ENCODE results near the gene IL7R. TPM values are rescaled to one million over a fixed set of nuclear protein-coding genes. Genes with fewer than 3 reads are reported as not detected.

Gene IL7R
- total and polyA plus RNA-seq, 2 experiments from 2014 or later: 0.47 to 1.1 TPM

- Histone ChIP-seq H4K20me1 (ENCODE audit: insufficient read depth, poor library complexity, severe bottlenecking) (no peaks in the 10 kb centered on the region), H3K79me2 (no peaks in the 10 kb centered on the region), H3K27ac (no peak overlapping the region), H3K4me3 (no peak overlapping the region), H3K27me3 (peaks cover 3% of the 10 kb centered on the region), H3K4me1 (ENCODE audit: insufficient read depth) (no peaks in the 10 kb centered on the region), H3K9me3 (ENCODE audit: low read depth) (no peaks in the 10 kb centered on the region), H3K36me3 (replicated peaks; ENCODE audit: insufficient read depth, low read depth) (no peaks in the 10 kb centered on the region), H2AFZ (no peak overlapping the region), H3K4me2 (no peak overlapping the region), H3K9me2 (replicated peaks; ENCODE audit: insufficient read depth) (no peaks in the 10 kb centered on the region)
- DNase-seq (ENCODE audit: low spot score): no peak
- WGBS (ENCODE audit: low lambda C conversion rate, missing lambda C conversion rate): 88% methylated on average over 3 of the region's 3 CpGs
- TF ChIP-seq EZH2phosphoT487 (IDR thresholded peaks at IDR 0.05; ENCODE audit: low read depth, severe bottlenecking, unreplicated experiment): no peak
- TF ChIP-seq CTCF (IDR thresholded peaks at IDR 0.05; ENCODE audit: poor library complexity): no peak
- no peak for TF ChIP-seq EZH2 (IDR thresholded peaks at IDR 0.05; ENCODE audit: borderline replicate concordance)
These were observed 30.6 kb upstream of the IL7R start for GRCh38 chr5:35826056-35826455.

- Histone ChIP-seq H2AFZ (no peak overlapping the region), H3K4me1 (ENCODE audit: insufficient read depth) (no peaks in the 10 kb centered on the region), H3K79me2 (no peaks in the 10 kb centered on the region), H4K20me1 (ENCODE audit: insufficient read depth, poor library complexity, severe bottlenecking) (no peaks in the 10 kb centered on the region), H3K9me2 (replicated peaks; ENCODE audit: insufficient read depth) (no peaks in the 10 kb centered on the region), H3K27me3 (peaks cover 3% of the 10 kb centered on the region), H3K4me3 (no peak overlapping the region), H3K9me3 (ENCODE audit: low read depth) (no peaks in the 10 kb centered on the region), H3K4me2 (no peak overlapping the region), H3K27ac (no peak overlapping the region), H3K36me3 (replicated peaks; ENCODE audit: insufficient read depth, low read depth) (no peaks in the 10 kb centered on the region)
- TF ChIP-seq EZH2 (IDR thresholded peaks at IDR 0.05; ENCODE audit: borderline replicate concordance): no peak
- no peak for TF ChIP-seq CTCF (IDR thresholded peaks at IDR 0.05; ENCODE audit: poor library complexity)
- TF ChIP-seq EZH2phosphoT487 (IDR thresholded peaks at IDR 0.05; ENCODE audit: low read depth, severe bottlenecking, unreplicated experiment): no peak
- WGBS (ENCODE audit: low lambda C conversion rate, missing lambda C conversion rate): 83% methylated on average over 2 of the region's 2 CpGs
- no peak for DNase-seq (ENCODE audit: low spot score)
These were observed 30.1 kb upstream of the IL7R start for GRCh38 chr5:35826554-35826953.

- H3K36me3 ChIP-seq (replicated peaks; ENCODE audit: insufficient read depth, low read depth): no peaks in the 10 kb centered on the region
- H3K4me3 ChIP-seq: no peak overlapping the region
- H3K27me3 ChIP-seq: no peaks in the 10 kb centered on the region
- H3K9me3 ChIP-seq (ENCODE audit: low read depth): no peaks in the 10 kb centered on the region
- no peaks in the 10 kb centered on the region for H3K9me2 ChIP-seq (replicated peaks; ENCODE audit: insufficient read depth)
- no peak for TF ChIP-seq EZH2phosphoT487 (IDR thresholded peaks at IDR 0.05; ENCODE audit: low read depth, severe bottlenecking, unreplicated experiment)
- no peak for TF ChIP-seq CTCF (IDR thresholded peaks at IDR 0.05; ENCODE audit: poor library complexity)
- TF ChIP-seq EZH2 (IDR thresholded peaks at IDR 0.05; ENCODE audit: borderline replicate concordance): no peak
- WGBS (ENCODE audit: low lambda C conversion rate, missing lambda C conversion rate): 95% methylated on average over 4 of the region's 4 CpGs
- H4K20me1 ChIP-seq (ENCODE audit: insufficient read depth, poor library complexity, severe bottlenecking): no peaks in the 10 kb centered on the region
- no peak overlapping the region for H2AFZ ChIP-seq
- no peak overlapping the region for H3K27ac ChIP-seq
- H3K79me2 ChIP-seq: no peaks in the 10 kb centered on the region
- no peaks in the 10 kb centered on the region for H3K4me1 ChIP-seq (ENCODE audit: insufficient read depth)
- DNase-seq (ENCODE audit: low spot score): no peak
- no peak overlapping the region for H3K4me2 ChIP-seq
These were observed 28.6 kb upstream of the IL7R start for GRCh38 chr5:35828082-35828598.

GRCh38 chr5:35830587-35830986 lies 26.1 kb upstream of the IL7R start:
- DNase-seq (ENCODE audit: low spot score): no peak
- H3K4me2 ChIP-seq: no peak overlapping the region
- H3K9me2 ChIP-seq (replicated peaks; ENCODE audit: insufficient read depth): no peaks in the 10 kb centered on the region
- TF ChIP-seq EZH2phosphoT487 (IDR thresholded peaks at IDR 0.05; ENCODE audit: low read depth, severe bottlenecking, unreplicated experiment): no peak
- TF ChIP-seq EZH2 (IDR thresholded peaks at IDR 0.05; ENCODE audit: borderline replicate concordance): no peak
- no peak for TF ChIP-seq CTCF (IDR thresholded peaks at IDR 0.05; ENCODE audit: poor library complexity)
- H3K9me3 ChIP-seq (ENCODE audit: low read depth): no peaks in the 10 kb centered on the region
- no peaks in the 10 kb centered on the region for H3K79me2 ChIP-seq
- 74% methylated on average over 4 of the region's 4 CpGs for WGBS (ENCODE audit: low lambda C conversion rate, missing lambda C conversion rate)
- H3K36me3 ChIP-seq (replicated peaks; ENCODE audit: insufficient read depth, low read depth): no peaks in the 10 kb centered on the region
- H4K20me1 ChIP-seq (ENCODE audit: insufficient read depth, poor library complexity, severe bottlenecking): no peaks in the 10 kb centered on the region
- H3K4me1 ChIP-seq (ENCODE audit: insufficient read depth): no peaks in the 10 kb centered on the region
- H2AFZ ChIP-seq: no peak overlapping the region
- H3K4me3 ChIP-seq: no peak overlapping the region
- no peak overlapping the region for H3K27ac ChIP-seq
- peaks cover 3% of the 10 kb centered on the region for H3K27me3 ChIP-seq

Data from hepatocyte (in vitro differentiated cells).